ENCODE results near the gene KNDC1. TPM values are rescaled to one million over a fixed set of nuclear protein-coding genes. Genes with fewer than 3 reads are reported as not detected.

Gene KNDC1
- total and polyA plus RNA-seq, 2 of the 4 experiments (the other 2 are of a cell fraction) = 0.18 to 1.1 TPM

DNA sequence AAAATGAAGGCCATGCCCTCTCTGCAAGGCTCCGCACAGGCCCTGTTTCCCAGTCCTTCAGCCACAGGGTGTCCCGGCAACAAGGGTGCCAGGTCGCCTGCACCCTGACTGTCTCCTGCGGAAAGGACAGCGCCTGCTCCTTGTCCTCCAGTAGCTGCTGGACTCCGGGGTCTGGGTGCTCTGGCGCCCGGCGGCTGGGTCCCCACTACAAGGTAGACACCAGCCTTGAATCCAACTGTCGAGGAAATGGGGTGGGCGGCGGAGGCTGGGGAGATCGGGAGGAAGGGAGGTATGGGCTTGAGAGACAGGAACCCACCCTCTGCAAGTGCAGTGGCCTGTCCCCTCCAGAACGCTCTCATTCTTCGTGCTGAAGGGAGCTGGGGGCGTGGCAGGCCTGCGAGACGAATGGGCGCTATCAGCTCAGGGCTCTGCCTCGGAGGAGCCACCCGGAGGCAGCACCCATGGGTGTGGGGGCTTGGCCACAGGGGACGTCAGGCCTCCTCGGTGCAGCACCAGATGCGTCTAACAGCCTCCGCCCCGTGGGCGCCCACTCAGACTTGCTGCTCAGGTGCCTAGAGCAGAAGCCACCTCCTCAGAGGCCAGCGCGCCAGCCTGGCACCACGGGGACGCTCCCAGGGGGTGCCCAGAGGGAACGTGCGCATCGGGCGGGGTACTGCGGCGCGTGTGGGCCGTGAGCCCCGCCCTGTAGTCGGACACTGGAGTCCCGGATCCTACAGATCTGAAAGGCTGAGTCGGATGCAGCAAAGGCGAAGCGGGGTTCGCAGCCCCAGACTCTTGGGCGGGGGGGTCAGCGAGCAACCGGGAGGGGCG, 101.1 kb downstream of the KNDC1 start:
- Histone ChIP-seq H3K27ac (ENCODE audit: insufficient read depth, low read length) (peak overlapping the region; percentile 91), H2AFZ (replicated peaks; ENCODE audit: low read length, poor library complexity) (peak overlapping the region; percentile 93), H4K20me1 (ENCODE audit: insufficient read depth, low read length) (no peaks in the 10 kb centered on the region), H4K8ac (ENCODE audit: low read depth in 2 of 2, low read length in 2 of 2) (peak overlapping the region; percentile 74 to 94), H2AK9ac (replicated peaks; ENCODE audit: low read depth, low read length, poor library complexity) (peak overlapping the region; percentile 99), H3K36me3 (ENCODE audit: control insufficient read depth, insufficient read depth, low read length) (no peaks in the 10 kb centered on the region), H2BK120ac (ENCODE audit: low read depth, low read length) (peak overlapping the region; percentile 82), H3K27me3 (ENCODE audit: control insufficient read depth, insufficient read depth, low read length) (no peaks in the 10 kb centered on the region), H3K23ac (ENCODE audit: low read depth, low read length) (peak overlapping the region; percentile 91), H2BK20ac (ENCODE audit: low read depth, low read length) (peak overlapping the region; percentile 70), H4K91ac (ENCODE audit: insufficient read depth, low read depth, low read length) (peak overlapping the region; percentile 76), H3K79me1 (ENCODE audit: low read depth in 1 of 2, low read length in 2 of 2) (peaks cover 0 to 4% of the 10 kb centered on the region in 2 experiments; a peak in 1 of 4 replicates), H3K9me3 (ENCODE audit: control insufficient read depth, insufficient read depth, low read length) (no peaks in the 10 kb centered on the region), H3K9me1 (ENCODE audit: insufficient read depth, low read length) (peaks cover 18% of the 10 kb centered on the region), H3K56ac (ENCODE audit: extremely low read depth, insufficient read depth, low read length) (no peak overlapping the region; the same call in 1 of the 2 replicates), H3K4ac (ENCODE audit: low read depth, low read length) (peak overlapping the region; percentile 92), H3K4me1 (ENCODE audit: control insufficient read depth, insufficient read depth, low read length) (peaks cover 21% of the 10 kb centered on the region), H4K5ac (ENCODE audit: low read depth, low read length) (peak overlapping the region; percentile 92), H3K4me2 (ENCODE audit: low read depth, low read length) (peak overlapping the region; percentile 78), H3K4me3 (ENCODE audit: insufficient read depth, low read depth, low read length) (peak overlapping the region; percentile 66), H2BK5ac (ENCODE audit: low read depth, low read length, poor library complexity, severe bottlenecking) (peak overlapping the region; percentile 91), H3K14ac (replicated peaks; ENCODE audit: low read depth, low read length) (peak overlapping the region; percentile 93), H3K9ac (ENCODE audit: low read depth, low read length) (peak overlapping the region; percentile 60), H3K18ac (ENCODE audit: low read depth, low read length) (peak overlapping the region; percentile 21; the same call in 1 of the 2 replicates), H2AK5ac (ENCODE audit: low read depth, low read length) (peak overlapping the region; percentile 88), H2BK15ac (ENCODE audit: low read depth, low read length) (peak overlapping the region; percentile 44; the same call in 1 of the 3 replicates)
- dilution Hi-C loops (cut with HindIII; ENCODE audit: low sequenced_read_pairs, unreplicated experiment) = no loop called here
- BruUV-seq (replicated peaks) = no TSS peak
- ATAC-seq (ENCODE audit: low read depth) (peak; percentile 36), DNase-seq (no peak)
- TF ChIP-seq RAD21 (IDR thresholded peaks at IDR 0.05; ENCODE audit: low read length) (no peak), BHLHE40 (IDR thresholded peaks at IDR 0.05; ENCODE audit: low read depth, low read length) (no peak), NFE2L2 (IDR thresholded peaks at IDR 0.05; ENCODE audit: low read depth, low read length) (no peak), POLR2A (IDR thresholded peaks at IDR 0.05; ENCODE audit: low read depth, low read length) (no peak; the same call in 1 of the 2 replicates), MXI1 (IDR thresholded peaks at IDR 0.05; ENCODE audit: borderline replicate concordance, low read depth, low read length) (no peak), RCOR1 (IDR thresholded peaks at IDR 0.05; ENCODE audit: insufficient replicate concordance, low read length) (no peak), CHD1 (IDR thresholded peaks at IDR 0.05; ENCODE audit: low read depth, low read length) (no peak), MAFK (IDR thresholded peaks at IDR 0.05; ENCODE audit: low read depth, low read length) (no peak), FOS (IDR thresholded peaks at IDR 0.05; ENCODE audit: low read depth, low read length) (no peak), RFX5 (IDR thresholded peaks at IDR 0.05; ENCODE audit: low read depth, low read length) (no peak), MAZ (IDR thresholded peaks at IDR 0.05; ENCODE audit: borderline replicate concordance, low read depth, low read length) (no peak)
- TF ChIP-seq, protein P1, sequence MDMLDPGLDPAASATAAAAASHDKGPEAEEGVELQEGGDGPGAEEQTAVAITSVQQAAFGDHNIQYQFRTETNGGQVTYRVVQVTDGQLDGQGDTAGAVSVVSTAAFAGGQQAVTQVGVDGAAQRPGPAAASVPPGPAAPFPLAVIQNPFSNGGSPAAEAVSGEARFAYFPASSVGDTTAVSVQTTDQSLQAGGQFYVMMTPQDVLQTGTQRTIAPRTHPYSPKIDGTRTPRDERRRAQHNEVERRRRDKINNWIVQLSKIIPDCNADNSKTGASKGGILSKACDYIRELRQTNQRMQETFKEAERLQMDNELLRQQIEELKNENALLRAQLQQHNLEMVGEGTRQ (IDR thresholded peaks at IDR 0.05; ENCODE audit: low read depth, low read length) = no peak
- TF ChIP-seq, protein P2, sequence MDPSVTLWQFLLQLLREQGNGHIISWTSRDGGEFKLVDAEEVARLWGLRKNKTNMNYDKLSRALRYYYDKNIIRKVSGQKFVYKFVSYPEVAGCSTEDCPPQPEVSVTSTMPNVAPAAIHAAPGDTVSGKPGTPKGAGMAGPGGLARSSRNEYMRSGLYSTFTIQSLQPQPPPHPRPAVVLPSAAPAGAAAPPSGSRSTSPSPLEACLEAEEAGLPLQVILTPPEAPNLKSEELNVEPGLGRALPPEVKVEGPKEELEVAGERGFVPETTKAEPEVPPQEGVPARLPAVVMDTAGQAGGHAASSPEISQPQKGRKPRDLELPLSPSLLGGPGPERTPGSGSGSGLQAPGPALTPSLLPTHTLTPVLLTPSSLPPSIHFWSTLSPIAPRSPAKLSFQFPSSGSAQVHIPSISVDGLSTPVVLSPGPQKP (IDR thresholded peaks at IDR 0.05; ENCODE audit: borderline replicate concordance, low read depth, low read length) = no peak
- TF ChIP-seq, protein P3, sequence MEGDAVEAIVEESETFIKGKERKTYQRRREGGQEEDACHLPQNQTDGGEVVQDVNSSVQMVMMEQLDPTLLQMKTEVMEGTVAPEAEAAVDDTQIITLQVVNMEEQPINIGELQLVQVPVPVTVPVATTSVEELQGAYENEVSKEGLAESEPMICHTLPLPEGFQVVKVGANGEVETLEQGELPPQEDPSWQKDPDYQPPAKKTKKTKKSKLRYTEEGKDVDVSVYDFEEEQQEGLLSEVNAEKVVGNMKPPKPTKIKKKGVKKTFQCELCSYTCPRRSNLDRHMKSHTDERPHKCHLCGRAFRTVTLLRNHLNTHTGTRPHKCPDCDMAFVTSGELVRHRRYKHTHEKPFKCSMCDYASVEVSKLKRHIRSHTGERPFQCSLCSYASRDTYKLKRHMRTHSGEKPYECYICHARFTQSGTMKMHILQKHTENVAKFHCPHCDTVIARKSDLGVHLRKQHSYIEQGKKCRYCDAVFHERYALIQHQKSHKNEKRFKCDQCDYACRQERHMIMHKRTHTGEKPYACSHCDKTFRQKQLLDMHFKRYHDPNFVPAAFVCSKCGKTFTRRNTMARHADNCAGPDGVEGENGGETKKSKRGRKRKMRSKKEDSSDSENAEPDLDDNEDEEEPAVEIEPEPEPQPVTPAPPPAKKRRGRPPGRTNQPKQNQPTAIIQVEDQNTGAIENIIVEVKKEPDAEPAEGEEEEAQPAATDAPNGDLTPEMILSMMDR (conservative IDR thresholded peaks at IDR 0.05; ENCODE audit: low read depth, low read length) = no peak
- WGBS, 2 experiments (ENCODE audit: extremely low coverage in 2 of 2, insufficient read length in 1 of 2) = 59% methylated on average over 24 of the region's 50 CpGs; no CpG with 5 or more reads in 1 of the 2 experiments
- intact Hi-C loops (cut with micrococcal nuclease) = loop anchor here (5.0 kb wide), 1 partner anchor 46 kb away; the partner anchor contains the start of genes TUBGCP2 and ZNF511
- in situ Hi-C loops (cut with MboI; ENCODE audit: low sequenced_read_pairs) = loop anchor here (25.0 kb wide), 1 partner anchor 599 kb away; no protein-coding TSS in a partner anchor
- ChIA-PET CTCF (no interaction called here), POLR2A (ENCODE audit: unreplicated experiment) (no interaction called here)
